T-cell (primary cell): ENCODE results near the gene SERPINF2. TPM values are rescaled to one million over a fixed set of nuclear protein-coding genes. Genes with fewer than 3 reads are reported as not detected.
"Not testable (repeated sequence)": the region's sequence is repeated elsewhere in the genome, so short reads cannot be mapped to it uniquely, and the experiment has no call there.

ENCODE experiments used
- ATAC-seq, 4 experiments: fragments of 200-7000 bp in 3 of 4; fragments of 150-1000 bp in 1 of 4; cut with Tn5 transposase; replicated peaks in 1 of 4; 1 replicate in 3 of 4; 2 replicates in 1 of 4; pipeline ENCODE4 v1.10.0; 2021; ENCODE audit warnings: moderate library complexity in 3 of 4, mild to moderate bottlenecking in 2 of 4, moderate number of reproducible peaks in 1 of 4
- CTCF ChIA-PET, 2 donors: fragments of 300-600 bp; sonication (Branson Sonifier 250); formaldehyde crosslinking; loops; one replicate each; lab custom pipeline; 2022; ENCODE audit warnings: antibody characterized with exemption in 2 of 2; lab: Charles Lee
- POLR2A ChIA-PET, 2 donors: fragments of 300-600 bp; sonication (Branson Sonifier 250); formaldehyde crosslinking; loops; one replicate each; lab custom pipeline; 2022; ENCODE audit warnings: antibody characterized with exemption in 2 of 2; lab: Charles Lee
- DNase-seq, 35 experiments: peaks; one replicate each; pipeline versions ENCODE4 v3.0.0 to v3.0.0-alpha.2; 2013 to 2023
- H3K27ac ChIP-seq: one replicate; pipeline ENCODE4 v1.5.1; 2013; ENCODE audit warnings: low read length
- H3K27me3 ChIP-seq, 2 experiments: replicated peaks in 1 of 2; 1 replicate in 1 of 2; 2 replicates in 1 of 2; pipeline versions ENCODE4 v1.6.1 to v1.7.0; 2013; ENCODE audit warnings: low read length in 1 of 2, mixed read lengths in 1 of 2; ENCODE audit not compliant: control insufficient read depth in 2 of 2, insufficient read depth in 2 of 2; ENCODE audit errors: extremely low read depth in 1 of 2
- H3K36me3 ChIP-seq, 2 donors: 1 replicate in 1 of 2; 2 replicates in 1 of 2; pipeline versions ENCODE4 v1.6.1 to v1.7.0; 2013; ENCODE audit warnings: low read length in 1 of 2; ENCODE audit not compliant: control insufficient read depth in 2 of 2, insufficient read depth in 1 of 2; ENCODE audit errors: extremely low read depth in 1 of 2
- H3K4me1 ChIP-seq, 2 experiments: 1 replicate in 1 of 2; 2 replicates in 1 of 2; pipeline versions ENCODE4 v1.6.1 to v1.7.0; 2013; ENCODE audit warnings: low read length in 2 of 2, mixed read lengths in 1 of 2; ENCODE audit not compliant: insufficient read depth in 2 of 2, control insufficient read depth in 1 of 2; ENCODE audit errors: extremely low read depth in 1 of 2
- H3K4me3 ChIP-seq, 2 donors: 1 replicate in 1 of 2; 2 replicates in 1 of 2; pipeline versions ENCODE4 v1.5.1 to v1.7.0; 2013; ENCODE audit warnings: mild to moderate bottlenecking in 2 of 2, low read length in 1 of 2, moderate library complexity in 1 of 2; ENCODE audit not compliant: control insufficient read depth in 1 of 2; ENCODE audit errors: extremely low read depth in 1 of 2
- H3K9me3 ChIP-seq: 2 replicates; pipeline ENCODE4 v1.7.0; 2013
- H3K27ac Mint-ChIP-seq, 2 donors: one replicate each; pipeline ENCODE4 v1.8.0; 2020 to 2021; ENCODE audit warnings: mild to moderate bottlenecking in 2 of 2, mixed read lengths in 2 of 2
- H3K27me3 Mint-ChIP-seq, 2 donors: one replicate each; pipeline ENCODE4 v1.8.0; 2021 to 2022; ENCODE audit warnings: mixed read lengths in 2 of 2
- H3K36me3 Mint-ChIP-seq: one replicate; pipeline ENCODE4 v1.8.0; 2021; ENCODE audit warnings: mixed read lengths
- H3K4me1 Mint-ChIP-seq, 3 donors: one replicate each; pipeline ENCODE4 v1.8.0; 2020 to 2022; ENCODE audit warnings: mixed read lengths in 3 of 3, mild to moderate bottlenecking in 1 of 3
- H3K4me3 Mint-ChIP-seq, 3 donors: one replicate each; pipeline ENCODE4 v1.8.0; 2020 to 2022; ENCODE audit warnings: mild to moderate bottlenecking in 3 of 3, mixed read lengths in 3 of 3, moderate library complexity in 3 of 3
- H3K9me3 Mint-ChIP-seq, 3 donors: one replicate each; pipeline ENCODE4 v1.8.0; 2020 to 2022; ENCODE audit warnings: mixed read lengths in 3 of 3
- WGBS: methylation state at CpG from one replicate; pipeline ENCODE4 v1.1.5; 2013; ENCODE audit warnings: missing lambda C conversion rate; ENCODE audit not compliant: insufficient coverage; 5-methylcytosine and 5-hydroxymethylcytosine counted together
- total RNA-seq, 35 experiments: library from RNA in 6 of 35; stranded (reverse) in 6 of 35; fragments of 120-200 nt in 1 of 35; gene quantifications; one replicate each; pipeline versions ENCODE4 v1.2.1 to v1.2.4 and lab custom pipeline; 2013 to 2026

The SERPINF2 gene
- total RNA-seq (1 to 10 TPM in 4 of 5 donors, under 1 TPM in 1; 0.86 to 2.9 (median 1.4) TPM), total RNA-seq (lab: John Stamatoyannopoulos, UW) (0 to 2.6 (median 0.52) reads per million in 29 experiments)
- 0.17 TPM for total RNA-seq (2013)

GRCh38 chr17:1742371-1743087, at the start of gene SERPINF2:
Gene SERPINF2 (plus strand): TSS chr17:1742871. CDS start chr17:1744996, 2,125 bp downstream.
- Mint-ChIP-seq H3K36me3 (peaks cover 3% of the 10 kb centered on the region), H3K4me1 (no peaks in the 10 kb centered on the region), H3K9me3 (no peaks in the 10 kb centered on the region), H3K27me3 (no peaks in the 10 kb centered on the region), H3K27ac (peak within 1 kb of the TSS in 1 of 2 donors; percentile 28), H3K4me3 (no peak within 1 kb of the TSS)
- ChIA-PET POLR2A (no interaction called here), CTCF (interaction anchor here in 1 of 2 donors (0.5 kb wide), 1 partner anchor 480 kb away, joined by 3 read pairs; no protein-coding TSS in a partner anchor)
- WGBS = 43% methylated on average over 1 of the region's 10 CpGs
- Histone ChIP-seq H3K27me3 (no peaks in the 10 kb centered on the region), H3K4me3 (no peak within 1 kb of the TSS), H3K9me3 (no peaks in the 10 kb centered on the region), H3K27ac (no peak within 1 kb of the TSS), H3K36me3 (peaks cover 0 to 6% of the 10 kb centered on the region in 2 donors), H3K4me1 (no peaks in the 10 kb centered on the region)
- ATAC-seq = no peak
- no peak for DNase-seq

DNA sequence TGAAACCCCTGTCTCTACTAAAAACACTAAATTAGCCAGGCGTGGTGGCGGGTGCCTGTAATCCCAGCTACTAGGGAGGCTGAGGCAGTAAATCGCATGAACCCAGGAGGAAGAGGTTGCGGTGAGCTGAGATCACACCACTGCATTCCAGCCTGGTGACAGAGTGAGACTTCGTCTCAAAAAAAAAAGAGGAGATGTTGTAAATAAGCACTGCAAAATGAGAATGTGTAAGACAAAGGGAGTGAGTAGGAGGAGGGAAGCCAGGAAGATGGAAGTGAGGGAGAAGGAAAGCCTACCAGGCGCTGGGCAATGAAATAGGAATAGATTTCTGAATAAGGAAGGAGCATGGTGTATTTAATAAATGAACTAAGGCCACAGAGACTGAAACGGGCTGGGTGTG, 49.3 kb upstream of the SERPINF2 start:
- Histone ChIP-seq H3K4me1 (no peaks in the 10 kb centered on the region), H3K36me3 (no peaks in the 10 kb centered on the region), H3K9me3 (no peaks in the 10 kb centered on the region), H3K4me3 (no peak overlapping the region), H3K27me3 (peaks cover 0 to 11% of the 10 kb centered on the region in 2 experiments), H3K27ac (no peak overlapping the region)
- Mint-ChIP-seq H3K36me3 (no peaks in the 10 kb centered on the region), H3K9me3 (no peaks in the 10 kb centered on the region), H3K4me1 (no peaks in the 10 kb centered on the region), H3K4me3 (no peak overlapping the region), H3K27me3 (peaks cover 2 to 4% of the 10 kb centered on the region in 2 donors), H3K27ac (no peak overlapping the region)
- no peak for DNase-seq
- CTCF ChIA-PET = no interaction called here
- ATAC-seq = no peak
- WGBS = 75% methylated on average over 6 of the region's 7 CpGs
- POLR2A ChIA-PET = no interaction called here

- H3K9me3 ChIP-seq = no peaks in the 10 kb centered on the region
- H3K36me3 ChIP-seq = no peaks in the 10 kb centered on the region
- no peaks in the 10 kb centered on the region for H3K4me1 ChIP-seq
- H3K4me3 ChIP-seq = no peak overlapping the region
- no peaks in the 10 kb centered on the region for H3K9me3 Mint-ChIP-seq
- ATAC-seq (no peak), DNase-seq (no peak)
- peaks cover 2 to 4% of the 10 kb centered on the region in 2 donors for H3K27me3 Mint-ChIP-seq
- POLR2A ChIA-PET = no interaction called here
- 87% methylated on average over 7 of the region's 8 CpGs for whole genome bisulfite sequencing
- H3K27ac Mint-ChIP-seq = no peak overlapping the region
- CTCF ChIA-PET = no interaction called here
- H3K27me3 ChIP-seq = peaks cover 0 to 11% of the 10 kb centered on the region in 2 experiments
- no peaks in the 10 kb centered on the region for H3K4me1 Mint-ChIP-seq
- no peaks in the 10 kb centered on the region for H3K36me3 Mint-ChIP-seq
- H3K27ac ChIP-seq = no peak overlapping the region
- no peak overlapping the region for H3K4me3 Mint-ChIP-seq
Measured at GRCh38 chr17:1695365-1695764, 47.3 kb upstream of the SERPINF2 start.

GRCh38 chr17:1697681-1698080, 45.0 kb upstream of the SERPINF2 start:
- H3K36me3 ChIP-seq = no peaks in the 10 kb centered on the region
- ATAC-seq = no peak
- H3K4me3 ChIP-seq = no peak overlapping the region
- WGBS = 78% methylated on average over 4 of the region's 5 CpGs
- H3K4me3 Mint-ChIP-seq = no peak overlapping the region
- CTCF ChIA-PET = interaction anchor here in 1 of 2 donors (0.7 kb wide), 1 partner anchor 131 kb away, joined by 6 read pairs; no protein-coding TSS in a partner anchor
- H3K9me3 ChIP-seq = no peaks in the 10 kb centered on the region
- H3K27me3 ChIP-seq = peaks cover 0 to 11% of the 10 kb centered on the region in 2 experiments
- H3K4me1 Mint-ChIP-seq = no peaks in the 10 kb centered on the region
- POLR2A ChIA-PET = no interaction called here
- peaks cover 0 to 4% of the 10 kb centered on the region in 2 donors for H3K27me3 Mint-ChIP-seq
- H3K27ac Mint-ChIP-seq = no peak overlapping the region
- no peaks in the 10 kb centered on the region for H3K9me3 Mint-ChIP-seq
- H3K4me1 ChIP-seq = no peaks in the 10 kb centered on the region
- DNase-seq = no peak
- H3K27ac ChIP-seq = no peak overlapping the region
- H3K36me3 Mint-ChIP-seq = no peaks in the 10 kb centered on the region

DNA sequence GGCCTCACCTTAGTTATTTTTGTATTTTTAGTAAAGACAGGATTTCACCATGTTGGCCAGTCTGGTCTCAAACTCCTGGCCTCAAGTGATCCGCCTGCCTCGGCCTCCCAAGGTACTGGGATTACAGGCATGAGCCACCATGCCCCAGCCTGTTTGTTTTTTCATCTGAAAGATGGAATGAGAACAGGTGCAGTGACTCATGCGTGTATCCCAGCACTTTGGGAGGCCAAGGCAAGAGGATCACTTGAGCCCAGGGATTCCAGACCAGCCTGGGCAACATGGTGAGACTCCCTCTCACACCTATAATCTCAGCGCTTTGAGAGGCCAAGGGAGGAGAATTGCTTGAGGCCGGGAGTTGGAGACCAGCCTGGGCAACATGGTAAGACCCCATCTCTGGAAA, 42.8 kb upstream of the SERPINF2 start:
- H3K27me3 ChIP-seq, H3K4me3 Mint-ChIP-seq, H3K27me3 Mint-ChIP-seq, H3K9me3 ChIP-seq, H3K4me1 ChIP-seq, CTCF ChIA-PET, DNase-seq, H3K36me3 Mint-ChIP-seq, POLR2A ChIA-PET, H3K9me3 Mint-ChIP-seq, ATAC-seq, H3K4me1 Mint-ChIP-seq, H3K27ac Mint-ChIP-seq, H3K27ac ChIP-seq, H3K4me3 ChIP-seq, H3K36me3 ChIP-seq: not testable (repeated sequence)
- WGBS = 100% methylated on average over 3 of the region's 5 CpGs

DNA sequence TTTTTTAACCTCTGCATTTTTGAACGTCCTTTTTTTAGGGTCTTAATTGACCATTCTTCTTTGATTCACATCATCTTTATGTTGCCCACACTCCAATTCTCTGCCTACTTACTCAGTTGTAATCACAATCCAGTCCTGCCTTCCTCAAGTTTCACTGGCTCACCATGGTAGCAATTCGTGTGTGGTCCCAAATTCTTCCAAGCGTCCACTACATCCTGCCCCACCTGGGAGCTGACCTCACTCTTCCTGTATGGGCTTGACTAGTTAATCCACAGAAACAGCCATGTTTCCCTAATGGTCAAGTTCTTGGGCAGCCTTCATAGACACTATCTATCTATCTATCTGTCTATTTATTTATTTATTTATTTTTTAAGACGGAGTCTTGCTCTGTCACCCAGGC, 39.6 kb upstream of the SERPINF2 start:
- CTCF ChIA-PET = interaction anchor here in 1 of 2 donors (0.5 kb wide), 1 partner anchor 37 kb away, joined by 4 read pairs; no protein-coding TSS in a partner anchor
- no peak overlapping the region for H3K27ac ChIP-seq
- H3K4me3 ChIP-seq = no peak overlapping the region
- POLR2A ChIA-PET = no interaction called here
- H3K4me3 Mint-ChIP-seq = no peak overlapping the region
- peaks cover 0 to 8% of the 10 kb centered on the region in 2 experiments for H3K4me1 ChIP-seq
- DNase-seq (no peak), ATAC-seq (no peak)
- no peaks in the 10 kb centered on the region for H3K9me3 Mint-ChIP-seq
- no peak overlapping the region for H3K27ac Mint-ChIP-seq
- H3K27me3 ChIP-seq = peaks cover 3 to 10% of the 10 kb centered on the region in 2 experiments
- H3K9me3 ChIP-seq = no peaks in the 10 kb centered on the region
- H3K27me3 Mint-ChIP-seq = peaks cover 8 to 20% of the 10 kb centered on the region in 2 donors
- peaks cover 0 to 10% (median 3%) of the 10 kb centered on the region in 3 donors for H3K4me1 Mint-ChIP-seq
- no peaks in the 10 kb centered on the region for H3K36me3 Mint-ChIP-seq
- WGBS = 33% methylated on average over 1 of the region's 4 CpGs
- no peaks in the 10 kb centered on the region for H3K36me3 ChIP-seq
